Stomach (tissue), 4 donors: ENCODE measurements around the gene PHF21A.

ENCODE experiments used
- CTCF ChIP-seq, 7 experiments: fragments of 450-650 bp in 4 of 7; fragments of 200-600 bp in 3 of 7; sonication (generic) in 3 of 7; IDR thresholded peaks; one replicate each; pipeline ENCODE4 v1.5.1; 2016 to 2019; ENCODE audit warnings: antibody characterized with exemption in 7 of 7, control low read depth in 2 of 7, mild to moderate bottlenecking in 1 of 7
- POLR2A ChIP-seq, 4 donors: fragments of 450-650 bp; IDR thresholded peaks; one replicate each; pipeline ENCODE4 v1.6.1; 2016; ENCODE audit warnings: antibody characterized with exemption in 4 of 4, control low read depth in 2 of 4, mild to moderate bottlenecking in 1 of 4, moderate library complexity in 1 of 4

- no peak for TF ChIP-seq POLR2A (IDR thresholded peaks at IDR 0.05)
- TF ChIP-seq CTCF (IDR thresholded peaks at IDR 0.05) = no peak
Measured at GRCh38 chr11:46105926-46106325, 15.3 kb downstream of the PHF21A start.
